SU-DHL-6 (cell line): ENCODE data around the gene STX18.

Source experiments
- H2AFZ ChIP-seq: fragments of 200-600 bp; sonication (generic); 2 replicates; pipeline ENCODE4 v1.6.1; 2014; ENCODE audit warnings: low read depth, mild to moderate bottlenecking, moderate library complexity, mixed read lengths, antibody characterized with exemption, low read length; ENCODE audit not compliant: severe bottlenecking
- H3F3A ChIP-seq: fragments of 200-600 bp; shearing (Covaris generic); 2 replicates; pipeline ENCODE4 v1.6.0; 2016; ENCODE audit warnings: antibody characterized with exemption, mild to moderate bottlenecking; ENCODE audit not compliant: insufficient read depth
- H3K27ac ChIP-seq: fragments of 200-600 bp; sonication (generic); 2 replicates; pipeline ENCODE4 v1.5.1; 2016; ENCODE audit warnings: low read depth, mild to moderate bottlenecking, low read length, moderate library complexity, mixed read lengths
- H3K27me3 ChIP-seq: fragments of 200-600 bp; sonication (generic), shearing (Covaris generic); 2 replicates; pipeline ENCODE4 v1.6.0; 2014; ENCODE audit warnings: mild to moderate bottlenecking, low read length
- H3K36me3 ChIP-seq: fragments of 200-600 bp; sonication (generic); 2 replicates; pipeline ENCODE4 v1.6.1; 2014; ENCODE audit warnings: mild to moderate bottlenecking, low read length, mixed read lengths
- H3K4me2 ChIP-seq: fragments of 300-600, 200-600 bp; shearing (Covaris generic), sonication (generic); 2 replicates; pipeline ENCODE4 v1.6.0; 2014; ENCODE audit warnings: low read length, low read depth, mild to moderate bottlenecking; ENCODE audit not compliant: poor library complexity, severe bottlenecking
- H3K4me3 ChIP-seq: fragments of 200-600 bp; sonication (generic); 2 replicates; pipeline ENCODE4 v1.5.1; 2014; ENCODE audit warnings: antibody characterized with exemption, low read length, mild to moderate bottlenecking, mixed read lengths; ENCODE audit not compliant: insufficient read depth, poor library complexity, severe bottlenecking
- H3K79me2 ChIP-seq: fragments of 200-600 bp; sonication (generic); 2 replicates; pipeline ENCODE4 v1.6.1; 2014; ENCODE audit warnings: mild to moderate bottlenecking, low read length, moderate library complexity; ENCODE audit not compliant: insufficient read depth
- H3K9ac ChIP-seq: fragments of 200-600 bp; sonication (generic); 2 replicates; pipeline ENCODE4 v1.7.0; 2014; ENCODE audit warnings: mild to moderate bottlenecking, low read length
- H3K9me2 ChIP-seq: fragments of 200-600 bp; sonication (generic); replicated peaks from 2 replicates; pipeline ENCODE4 v1.6.1; 2014; ENCODE audit warnings: low read length; ENCODE audit not compliant: insufficient read depth
- H3K9me3 ChIP-seq: fragments of 200-600 bp; sonication (generic); 2 replicates; pipeline ENCODE4 v1.6.1; 2014; ENCODE audit warnings: low read length, mixed read lengths; ENCODE audit not compliant: insufficient read depth
- H4K20me1 ChIP-seq: fragments of 200-600 bp; sonication (generic); 2 replicates; pipeline ENCODE4 v1.6.1; 2014; ENCODE audit warnings: low read depth, mild to moderate bottlenecking, antibody characterized with exemption, low read length, moderate library complexity, mixed read lengths
- EZH2phosphoT487 ChIP-seq: fragments of 200-600 bp; sonication (generic), shearing (Covaris generic); conservative IDR thresholded peaks from 2 replicates; pipeline ENCODE4 v1.6.1; 2018; ENCODE audit warnings: mild to moderate bottlenecking, antibody characterized with exemption, low read length, moderate library complexity, mixed read lengths
- TF ChIP-seq, protein P1 (sequence below): fragments of 200-600 bp; sonication (generic); IDR thresholded peaks from one replicate; pipeline ENCODE4 v1.5.1; 2017; ENCODE audit warnings: antibody characterized with exemption, mild to moderate bottlenecking, low read length, moderate library complexity; ENCODE audit not compliant: insufficient read depth, poor library complexity, severe bottlenecking

The STX18 gene

DNA sequence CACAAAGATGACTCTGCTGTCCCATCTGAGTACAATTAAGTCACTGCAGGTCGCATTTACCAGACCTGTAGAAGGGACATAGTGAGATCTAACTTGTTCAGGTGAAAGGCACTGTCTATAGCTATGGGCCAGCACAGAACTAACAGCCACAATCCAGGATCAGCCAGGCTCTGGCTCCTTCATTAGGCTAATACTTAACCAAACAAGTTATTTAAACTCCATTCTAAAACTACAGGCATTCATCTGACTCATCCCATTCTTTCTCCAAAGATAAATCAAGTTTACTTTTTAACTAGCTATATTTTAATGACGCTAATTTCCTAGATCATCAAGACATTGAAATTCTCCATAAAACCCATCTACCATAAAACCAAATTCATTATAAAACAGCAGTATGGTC, 62.5 kb downstream of the STX18 start:
- H4K20me1 ChIP-seq, result no peaks in the 10 kb centered on the region
- no peak overlapping the region for H3K4me3 ChIP-seq
- H3K36me3 ChIP-seq, result no peaks in the 10 kb centered on the region
- no peaks in the 10 kb centered on the region for H3F3A ChIP-seq
- no peak overlapping the region for H3K9ac ChIP-seq
- H3K9me2 ChIP-seq, result no peaks in the 10 kb centered on the region
- no peak overlapping the region for H3K4me2 ChIP-seq
- TF ChIP-seq, protein P1, sequence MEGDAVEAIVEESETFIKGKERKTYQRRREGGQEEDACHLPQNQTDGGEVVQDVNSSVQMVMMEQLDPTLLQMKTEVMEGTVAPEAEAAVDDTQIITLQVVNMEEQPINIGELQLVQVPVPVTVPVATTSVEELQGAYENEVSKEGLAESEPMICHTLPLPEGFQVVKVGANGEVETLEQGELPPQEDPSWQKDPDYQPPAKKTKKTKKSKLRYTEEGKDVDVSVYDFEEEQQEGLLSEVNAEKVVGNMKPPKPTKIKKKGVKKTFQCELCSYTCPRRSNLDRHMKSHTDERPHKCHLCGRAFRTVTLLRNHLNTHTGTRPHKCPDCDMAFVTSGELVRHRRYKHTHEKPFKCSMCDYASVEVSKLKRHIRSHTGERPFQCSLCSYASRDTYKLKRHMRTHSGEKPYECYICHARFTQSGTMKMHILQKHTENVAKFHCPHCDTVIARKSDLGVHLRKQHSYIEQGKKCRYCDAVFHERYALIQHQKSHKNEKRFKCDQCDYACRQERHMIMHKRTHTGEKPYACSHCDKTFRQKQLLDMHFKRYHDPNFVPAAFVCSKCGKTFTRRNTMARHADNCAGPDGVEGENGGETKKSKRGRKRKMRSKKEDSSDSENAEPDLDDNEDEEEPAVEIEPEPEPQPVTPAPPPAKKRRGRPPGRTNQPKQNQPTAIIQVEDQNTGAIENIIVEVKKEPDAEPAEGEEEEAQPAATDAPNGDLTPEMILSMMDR, result no peak
- TF ChIP-seq EZH2phosphoT487, result no peak
- no peaks in the 10 kb centered on the region for H3K9me3 ChIP-seq
- H2AFZ ChIP-seq, result no peak overlapping the region
- H3K79me2 ChIP-seq, result no peaks in the 10 kb centered on the region; the same call in 1 of the 2 replicates
- no peaks in the 10 kb centered on the region for H3K27me3 ChIP-seq
- no peak overlapping the region for H3K27ac ChIP-seq

DNA sequence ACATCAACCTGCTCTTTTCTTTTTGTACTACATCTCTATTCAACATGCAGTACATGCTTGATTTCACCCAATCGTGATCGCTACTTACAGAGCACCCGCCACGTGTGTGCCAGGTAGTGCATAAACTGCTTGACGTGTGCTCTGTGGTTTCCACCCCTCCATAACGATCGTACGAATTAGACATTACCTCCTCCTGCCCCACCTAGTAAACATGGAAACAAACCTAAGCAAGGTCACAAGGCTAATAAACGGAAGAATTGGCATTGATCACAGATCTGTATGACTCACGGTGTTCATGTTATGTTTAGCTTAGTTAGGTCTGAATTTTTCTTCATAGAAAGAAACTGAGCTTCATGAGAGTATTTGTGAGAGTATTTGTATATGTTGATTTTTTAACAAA, 64.1 kb downstream of the STX18 start:
- Histone ChIP-seq H2AFZ (no peak overlapping the region), H3K9me3 (no peaks in the 10 kb centered on the region), H3K79me2 (no peaks in the 10 kb centered on the region; the same call in 1 of the 2 replicates), H3F3A (no peaks in the 10 kb centered on the region), H3K9ac (no peak overlapping the region), H3K27ac (no peak overlapping the region), H4K20me1 (no peaks in the 10 kb centered on the region), H3K4me3 (no peak overlapping the region), H3K36me3 (no peaks in the 10 kb centered on the region), H3K9me2 (no peaks in the 10 kb centered on the region), H3K4me2 (no peak overlapping the region), H3K27me3 (no peaks in the 10 kb centered on the region)
- TF ChIP-seq, protein P1, result no peak
- TF ChIP-seq EZH2phosphoT487, result no peak

DNA sequence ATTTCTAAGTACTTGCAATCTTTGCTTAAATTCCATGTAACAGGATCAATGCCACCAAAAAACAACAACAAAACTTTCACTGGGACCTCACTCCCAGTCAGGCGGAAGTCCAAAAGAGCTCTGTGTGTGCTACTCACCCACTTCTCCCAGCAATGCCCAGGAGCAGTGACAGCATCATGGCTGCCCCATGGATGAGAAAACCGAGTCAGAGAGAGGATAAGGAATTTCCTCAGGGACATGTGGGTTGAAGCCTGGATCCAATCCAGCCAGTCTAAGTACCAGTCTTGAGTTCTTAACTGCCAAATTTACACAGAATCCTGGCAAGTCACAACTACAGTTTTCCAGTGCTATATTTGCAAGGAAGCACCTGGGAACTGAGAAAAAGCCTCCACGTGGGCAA, 64.5 kb downstream of the STX18 start:
- Histone ChIP-seq H3K9ac (no peak overlapping the region), H3K36me3 (no peaks in the 10 kb centered on the region), H3K27ac (no peak overlapping the region), H2AFZ (no peak overlapping the region), H3K79me2 (no peaks in the 10 kb centered on the region; the same call in 1 of the 2 replicates), H3K9me3 (no peaks in the 10 kb centered on the region), H4K20me1 (no peaks in the 10 kb centered on the region), H3K4me2 (no peak overlapping the region), H3K9me2 (no peaks in the 10 kb centered on the region), H3K4me3 (no peak overlapping the region), H3K27me3 (no peaks in the 10 kb centered on the region), H3F3A (no peaks in the 10 kb centered on the region)
- TF ChIP-seq, protein P1, result no peak
- no peak for TF ChIP-seq EZH2phosphoT487

DNA sequence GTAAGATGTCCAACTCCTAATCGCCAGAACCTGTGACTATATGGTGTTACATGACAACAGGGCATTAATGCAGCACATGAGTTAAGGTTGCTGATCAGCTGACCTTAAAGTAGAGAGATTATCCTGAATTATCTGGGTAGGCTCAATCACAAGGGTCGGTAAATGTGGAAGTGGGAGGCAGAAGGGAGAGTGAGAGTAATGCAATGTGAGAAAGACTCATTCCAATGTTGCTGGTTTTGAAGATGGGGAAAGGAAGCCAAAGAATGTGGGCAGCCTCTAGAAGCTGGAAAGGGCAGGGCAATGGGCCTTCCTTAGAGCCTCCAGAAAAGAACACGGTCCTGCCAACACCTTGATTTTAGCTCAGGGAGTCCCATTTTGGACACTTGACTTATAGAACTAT, 67.4 kb downstream of the STX18 start:
- H3K36me3 ChIP-seq, result no peaks in the 10 kb centered on the region
- no peak overlapping the region for H3K4me2 ChIP-seq
- no peaks in the 10 kb centered on the region for H3F3A ChIP-seq
- no peak overlapping the region for H3K9ac ChIP-seq
- H2AFZ ChIP-seq, result no peak overlapping the region
- H3K4me3 ChIP-seq, result no peak overlapping the region
- H3K79me2 ChIP-seq, result no peaks in the 10 kb centered on the region; the same call in 1 of the 2 replicates
- H4K20me1 ChIP-seq, result no peaks in the 10 kb centered on the region
- no peak overlapping the region for H3K27ac ChIP-seq
- H3K9me2 ChIP-seq, result no peaks in the 10 kb centered on the region
- TF ChIP-seq, protein P1, result no peak
- no peak for TF ChIP-seq EZH2phosphoT487
- H3K27me3 ChIP-seq, result no peaks in the 10 kb centered on the region
- no peaks in the 10 kb centered on the region for H3K9me3 ChIP-seq
